ENCODE results near the gene RCOR1. TPM values are rescaled to one million over a fixed set of nuclear protein-coding genes. Genes with fewer than 3 reads are reported as not detected.

RCOR1 gene
- total RNA-seq, 6 donors from 2014 or later, result 19.8 to 58.7 (median 34.3) TPM

- 83 to 90% methylated on average over 3 of the region's 3 CpGs for WGBS, 2 donors
- ATAC-seq (ENCODE audit: low FRiP score in 2 of 2), result no peak
- no peak overlapping the region for H3K4me3 ChIP-seq
- no peaks in the 10 kb centered on the region for H3K36me3 ChIP-seq
- no peaks in the 10 kb centered on the region for H3K9me3 ChIP-seq
- no peak for DNase-seq
- H3K27ac ChIP-seq, result no peak overlapping the region
- TF ChIP-seq CTCF (IDR thresholded peaks at IDR 0.05) (no peak), EP300 (IDR thresholded peaks at IDR 0.05) (no peak), POLR2A (IDR thresholded peaks at IDR 0.05) (no peak), POLR2AphosphoS5 (IDR thresholded peaks at IDR 0.05) (no peak)
- no peaks in the 10 kb centered on the region for H3K27me3 ChIP-seq
- H3K4me1 ChIP-seq, result peaks cover 0 to 40% (median 6%) of the 10 kb centered on the region in 4 donors
These were observed 71.0 kb downstream of the RCOR1 start for GRCh38 chr14:102663440-102663839.

GRCh38 chr14:102665621-102666020 is 73.2 kb downstream of the RCOR1 start:
- H3K36me3 ChIP-seq, result no peaks in the 10 kb centered on the region
- DNase-seq, result no peak
- H3K4me3 ChIP-seq, result no peak overlapping the region
- H3K4me1 ChIP-seq, result peaks cover 0 to 35% (median 5%) of the 10 kb centered on the region in 4 donors
- ATAC-seq (ENCODE audit: low FRiP score in 2 of 2), result no peak
- WGBS, 2 donors, result 80 to 89% methylated on average over 2 of the region's 2 CpGs
- no peaks in the 10 kb centered on the region for H3K9me3 ChIP-seq
- H3K27me3 ChIP-seq, result no peaks in the 10 kb centered on the region
- no peak for TF ChIP-seq EP300 (IDR thresholded peaks at IDR 0.05)
- no peak for TF ChIP-seq POLR2A (IDR thresholded peaks at IDR 0.05)
- TF ChIP-seq POLR2AphosphoS5 (IDR thresholded peaks at IDR 0.05), result no peak
- no peak for TF ChIP-seq CTCF (IDR thresholded peaks at IDR 0.05)
- no peak overlapping the region for H3K27ac ChIP-seq

- Histone ChIP-seq H3K27ac (no peak overlapping the region), H3K4me3 (no peak overlapping the region), H3K36me3 (no peaks in the 10 kb centered on the region), H3K4me1 (peaks cover 0 to 35% (median 5%) of the 10 kb centered on the region in 4 donors), H3K9me3 (no peaks in the 10 kb centered on the region), H3K27me3 (no peaks in the 10 kb centered on the region)
- DNase-seq (no peak), ATAC-seq (ENCODE audit: low FRiP score in 2 of 2) (no peak)
- no peak for TF ChIP-seq EP300 (IDR thresholded peaks at IDR 0.05)
- no peak for TF ChIP-seq POLR2AphosphoS5 (IDR thresholded peaks at IDR 0.05)
- TF ChIP-seq CTCF (IDR thresholded peaks at IDR 0.05), result no peak
- no peak for TF ChIP-seq POLR2A (IDR thresholded peaks at IDR 0.05)
- 85 to 87% methylated on average over 5 of the region's 5 CpGs for WGBS, 2 donors
These were observed 74.2 kb downstream of the RCOR1 start for GRCh38 chr14:102666635-102667034.

GRCh38 chr14:102667703-102668102 is 75.3 kb downstream of the RCOR1 start:
- no peak for DNase-seq
- no peak for ATAC-seq (ENCODE audit: low FRiP score in 2 of 2)
- no peak for TF ChIP-seq EP300 (IDR thresholded peaks at IDR 0.05)
- TF ChIP-seq POLR2A (IDR thresholded peaks at IDR 0.05), result no peak
- TF ChIP-seq POLR2AphosphoS5 (IDR thresholded peaks at IDR 0.05), result no peak
- no peak for TF ChIP-seq CTCF (IDR thresholded peaks at IDR 0.05)
- Histone ChIP-seq H3K4me3 (no peak overlapping the region), H3K36me3 (no peaks in the 10 kb centered on the region), H3K27me3 (no peaks in the 10 kb centered on the region), H3K4me1 (peaks cover 0 to 29% (median 4%) of the 10 kb centered on the region in 4 donors), H3K27ac (no peak overlapping the region), H3K9me3 (no peaks in the 10 kb centered on the region)
- WGBS, 2 donors, result 85 to 86% methylated on average over 2 of the region's 2 CpGs

- TF ChIP-seq EP300 (IDR thresholded peaks at IDR 0.05), result no peak
- TF ChIP-seq POLR2AphosphoS5 (IDR thresholded peaks at IDR 0.05), result no peak
- Histone ChIP-seq H3K27ac (no peak overlapping the region), H3K4me3 (no peak overlapping the region), H3K4me1 (peaks cover 0 to 22% (median 0%) of the 10 kb centered on the region in 4 donors), H3K27me3 (no peaks in the 10 kb centered on the region), H3K36me3 (no peaks in the 10 kb centered on the region), H3K9me3 (no peaks in the 10 kb centered on the region)
- ATAC-seq (ENCODE audit: low FRiP score in 2 of 2) (no peak), DNase-seq (no peak)
- 92 to 93% methylated on average over 9 of the region's 9 CpGs for WGBS, 2 donors
These were observed 75.9 kb downstream of the RCOR1 start for GRCh38 chr14:102668291-102668873.

Measured in upper lobe of left lung (tissue), 6 donors.